Stimulated activated CD4-positive, alpha-beta T cell treated with anti-CD3 and anti-CD28 coated beads, Interleukin-12 subunit alpha, Interleukin-12 subunit beta, amount 100 ng/mL, for 4 hours (primary cell): Measurements from ENCODE around the gene CLEC18C.
"Not testable (repeated sequence)": the region's sequence is repeated elsewhere in the genome, so short reads cannot be mapped to it uniquely, and the experiment has no call there.

Experiments used
- DNase-seq: peaks from one replicate; pipeline ENCODE4 v3.0.0-alpha.2; 2020

The CLEC18C gene

DNA sequence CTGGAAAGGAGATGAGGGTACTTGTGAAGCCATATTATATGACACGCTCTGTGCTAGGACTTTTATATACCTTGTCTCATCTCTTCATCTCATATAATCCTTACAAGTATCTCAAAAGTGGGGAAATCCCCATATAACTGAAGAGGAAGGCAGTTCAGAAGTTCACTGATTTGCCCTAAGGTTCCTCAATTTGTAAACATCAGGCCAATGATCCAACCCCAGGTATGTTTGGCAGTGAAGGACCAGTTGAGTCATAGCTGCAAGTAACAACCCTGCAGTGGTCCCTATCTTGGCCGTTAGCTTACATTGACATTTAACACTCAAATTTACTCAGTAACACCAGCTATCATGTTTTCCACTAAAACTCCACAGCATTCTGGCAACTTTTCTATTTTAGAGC, 45.0 kb downstream of the CLEC18C start:
- DNase-seq: not testable (repeated sequence)

GRCh38 chr16:70222574-70222973, 49.0 kb downstream of the CLEC18C start:
- DNase-seq: not testable (repeated sequence)

DNA sequence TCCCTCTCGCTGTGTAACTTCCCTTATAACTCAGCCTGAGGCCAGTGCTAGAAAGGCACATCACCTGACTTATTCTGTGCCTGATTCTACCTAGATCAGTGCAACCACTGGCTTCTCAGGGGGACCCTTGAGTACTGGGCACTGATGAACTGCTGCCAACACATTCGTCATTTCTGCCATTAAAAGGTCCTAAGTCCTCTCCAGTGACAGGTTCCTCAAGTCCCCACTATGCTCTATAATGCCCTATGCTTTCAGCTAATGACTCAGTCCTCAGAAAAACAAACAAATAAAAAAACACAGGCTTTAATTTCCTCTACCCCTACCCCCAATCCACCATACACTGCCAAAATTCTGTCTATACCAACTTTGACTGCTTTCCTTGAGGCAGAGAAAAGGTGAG, 49.6 kb downstream of the CLEC18C start:
- not testable (repeated sequence) for DNase-seq

GRCh38 chr16:70223971-70224513, 50.5 kb downstream of the CLEC18C start:
- DNase-seq: not testable (repeated sequence)

DNA sequence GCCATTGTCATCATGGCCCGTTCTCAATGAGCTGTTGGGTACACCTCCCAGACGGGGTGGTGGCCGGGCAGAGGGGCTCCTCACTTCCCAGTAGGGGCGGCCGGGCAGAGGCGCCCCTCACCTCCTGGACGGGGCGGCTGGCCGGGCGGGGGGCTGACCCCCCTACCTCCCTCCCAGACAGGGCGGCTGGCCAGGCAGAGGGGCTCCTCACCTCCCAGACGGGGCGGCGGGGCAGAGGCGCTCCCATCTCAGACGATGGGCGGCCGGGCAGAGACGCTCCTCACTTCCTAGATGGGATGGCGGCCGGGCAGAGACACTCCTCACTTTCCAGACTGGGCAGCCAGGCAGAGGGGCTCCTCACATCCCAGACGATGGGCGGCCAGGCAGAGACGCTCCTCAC, 51.1 kb downstream of the CLEC18C start:
- DNase-seq: not testable (repeated sequence)

DNA sequence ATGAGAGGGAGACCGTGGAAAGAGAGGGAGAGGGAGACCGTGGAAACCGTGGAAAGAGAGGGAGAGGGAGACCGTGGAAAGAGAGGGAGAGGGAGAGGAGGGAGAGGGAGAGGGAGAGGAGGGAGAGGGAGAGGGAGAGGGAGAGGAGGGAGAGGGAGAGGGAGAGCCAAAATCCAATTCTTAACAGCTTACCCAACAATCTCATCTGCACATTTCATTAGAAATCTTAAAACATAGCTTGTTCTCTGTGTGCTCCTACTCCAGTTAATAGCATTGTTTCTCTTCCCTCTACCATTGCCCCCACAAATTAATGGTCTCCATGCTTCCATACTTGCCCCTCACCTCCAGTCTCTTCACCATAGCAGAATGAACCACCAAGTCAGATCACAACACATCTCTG, 51.8 kb downstream of the CLEC18C start:
- DNase-seq: not testable (repeated sequence)

- DNase-seq: not testable (repeated sequence)
Measured at GRCh38 chr16:70226024-70226423, 52.4 kb downstream of the CLEC18C start.

DNA sequence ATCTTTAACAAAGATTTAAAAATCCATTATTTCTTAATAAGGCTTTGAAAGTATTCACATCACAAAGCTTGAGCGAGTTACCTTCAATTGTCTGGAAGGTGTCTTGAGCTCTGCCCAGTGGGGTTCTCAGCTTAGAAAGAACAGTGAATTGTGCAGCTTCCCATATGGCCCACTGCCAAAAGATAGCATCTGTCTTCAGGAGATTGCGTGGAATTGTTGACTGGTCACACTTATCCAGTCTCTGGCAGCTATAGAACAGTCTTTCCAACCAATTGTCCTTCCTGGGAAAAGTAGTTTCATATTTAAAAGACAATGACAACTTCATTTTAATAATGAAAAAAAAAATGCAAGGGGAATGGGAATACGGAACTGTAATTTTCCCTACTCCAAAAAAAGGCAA, 58.2 kb downstream of the CLEC18C start:
- DNase-seq: not testable (repeated sequence)
